GM12878 (cell line): ENCODE data around the gene ZNF444.

Experiments used
- TCF12 ChIP-seq: IDR thresholded peaks from 2 replicates; pipeline ENCODE4 v1.6.1; 2011; ENCODE audit warnings: low read depth, mild to moderate bottlenecking, low read length
- TF ChIP-seq, protein P1 (sequence below): IDR thresholded peaks from 2 replicates; pipeline ENCODE4 v1.6.1; 2012; ENCODE audit warnings: improper control_type of control experiment, low read depth, low read length; ENCODE audit not compliant: insufficient replicate concordance

DNA sequence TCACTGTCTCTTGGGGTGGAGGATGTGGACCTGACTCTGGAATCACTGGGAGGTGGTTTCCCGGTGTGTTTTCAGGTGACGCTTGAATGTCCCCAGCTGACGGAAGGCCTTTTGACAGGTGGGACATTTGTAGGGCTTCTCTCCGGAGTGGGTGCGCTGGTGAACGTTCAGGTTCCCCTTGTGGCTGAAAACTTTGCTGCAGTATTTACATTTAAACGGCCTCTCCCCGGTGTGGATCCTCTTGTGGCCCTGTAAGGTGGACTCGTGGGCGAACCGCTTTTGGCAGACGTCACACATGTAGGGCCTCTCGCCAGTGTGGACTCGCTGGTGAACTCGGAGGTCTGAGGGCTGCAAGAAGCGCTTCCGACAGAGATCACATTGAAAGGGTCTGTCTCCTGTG is 48.7 kb downstream of the ZNF444 start:
- TF ChIP-seq TCF12 = no peak
- TF ChIP-seq, protein P1, sequence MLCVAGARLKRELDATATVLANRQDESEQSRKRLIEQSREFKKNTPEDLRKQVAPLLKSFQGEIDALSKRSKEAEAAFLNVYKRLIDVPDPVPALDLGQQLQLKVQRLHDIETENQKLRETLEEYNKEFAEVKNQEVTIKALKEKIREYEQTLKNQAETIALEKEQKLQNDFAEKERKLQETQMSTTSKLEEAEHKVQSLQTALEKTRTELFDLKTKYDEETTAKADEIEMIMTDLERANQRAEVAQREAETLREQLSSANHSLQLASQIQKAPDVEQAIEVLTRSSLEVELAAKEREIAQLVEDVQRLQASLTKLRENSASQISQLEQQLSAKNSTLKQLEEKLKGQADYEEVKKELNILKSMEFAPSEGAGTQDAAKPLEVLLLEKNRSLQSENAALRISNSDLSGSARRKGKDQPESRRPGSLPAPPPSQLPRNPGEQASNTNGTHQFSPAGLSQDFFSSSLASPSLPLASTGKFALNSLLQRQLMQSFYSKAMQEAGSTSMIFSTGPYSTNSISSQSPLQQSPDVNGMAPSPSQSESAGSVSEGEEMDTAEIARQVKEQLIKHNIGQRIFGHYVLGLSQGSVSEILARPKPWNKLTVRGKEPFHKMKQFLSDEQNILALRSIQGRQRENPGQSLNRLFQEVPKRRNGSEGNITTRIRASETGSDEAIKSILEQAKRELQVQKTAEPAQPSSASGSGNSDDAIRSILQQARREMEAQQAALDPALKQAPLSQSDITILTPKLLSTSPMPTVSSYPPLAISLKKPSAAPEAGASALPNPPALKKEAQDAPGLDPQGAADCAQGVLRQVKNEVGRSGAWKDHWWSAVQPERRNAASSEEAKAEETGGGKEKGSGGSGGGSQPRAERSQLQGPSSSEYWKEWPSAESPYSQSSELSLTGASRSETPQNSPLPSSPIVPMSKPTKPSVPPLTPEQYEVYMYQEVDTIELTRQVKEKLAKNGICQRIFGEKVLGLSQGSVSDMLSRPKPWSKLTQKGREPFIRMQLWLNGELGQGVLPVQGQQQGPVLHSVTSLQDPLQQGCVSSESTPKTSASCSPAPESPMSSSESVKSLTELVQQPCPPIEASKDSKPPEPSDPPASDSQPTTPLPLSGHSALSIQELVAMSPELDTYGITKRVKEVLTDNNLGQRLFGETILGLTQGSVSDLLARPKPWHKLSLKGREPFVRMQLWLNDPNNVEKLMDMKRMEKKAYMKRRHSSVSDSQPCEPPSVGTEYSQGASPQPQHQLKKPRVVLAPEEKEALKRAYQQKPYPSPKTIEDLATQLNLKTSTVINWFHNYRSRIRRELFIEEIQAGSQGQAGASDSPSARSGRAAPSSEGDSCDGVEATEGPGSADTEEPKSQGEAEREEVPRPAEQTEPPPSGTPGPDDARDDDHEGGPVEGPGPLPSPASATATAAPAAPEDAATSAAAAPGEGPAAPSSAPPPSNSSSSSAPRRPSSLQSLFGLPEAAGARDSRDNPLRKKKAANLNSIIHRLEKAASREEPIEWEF = no peak
